ENCODE results near the gene LCE3A.

GRCh38 chr1:152623203-152623844 lies 421 bp upstream of the LCE3A start:
- TF ChIP-seq CHD4 (IDR thresholded peaks at IDR 0.05), result no peak
- no peak for TF ChIP-seq SP1 (IDR thresholded peaks at IDR 0.05; ENCODE audit: low read depth, low read length)
- no peak for TF ChIP-seq YY1 (IDR thresholded peaks at IDR 0.05; ENCODE audit: low read depth, low read length)
